Fibroblast of lung (primary cell): ENCODE data around the gene VEPH1. TPM values are rescaled to one million over a fixed set of nuclear protein-coding genes. Genes with fewer than 3 reads are reported as not detected.

Experiments used
- DNase-seq, 2 donors: peaks; one replicate each; pipeline versions ENCODE4 v3.0.0 to v3.0.0-alpha.2; 2010; ENCODE audit warnings: low read depth in 2 of 2
- H2AFZ ChIP-seq: 2 replicates; pipeline ENCODE4 v1.5.1; 2012; ENCODE audit warnings: low read length, control low read depth, inconsistent platforms
- H3K27ac ChIP-seq: 2 replicates; pipeline ENCODE4 v1.5.1; 2011; ENCODE audit warnings: low read length, control low read depth; ENCODE audit not compliant: insufficient read depth
- H3K27me3 ChIP-seq: 2 replicates; pipeline ENCODE4 v1.5.1; 2011; ENCODE audit warnings: mild to moderate bottlenecking, low read length; ENCODE audit not compliant: control insufficient read depth, insufficient read depth
- H3K36me3 ChIP-seq: 2 replicates; pipeline ENCODE4 v1.5.1; 2011; ENCODE audit warnings: low read length; ENCODE audit not compliant: control insufficient read depth, insufficient read depth
- H3K4me1 ChIP-seq: 2 replicates; pipeline ENCODE4 v1.5.1; 2011; ENCODE audit warnings: low read length; ENCODE audit not compliant: control insufficient read depth, insufficient read depth; ENCODE audit errors: extremely low read depth
- H3K4me2 ChIP-seq: 2 replicates; pipeline ENCODE4 v1.5.1; 2011; ENCODE audit warnings: low read length, control low read depth; ENCODE audit not compliant: insufficient read depth; ENCODE audit errors: extremely low read depth
- H3K4me3 ChIP-seq, 4 experiments: fragments of 200-600 bp in 1 of 4; sonication (generic) in 1 of 4; replicated peaks in 1 of 4; 2 replicates each; pipeline ENCODE4 v1.5.1; 2011 to 2016; ENCODE audit warnings: low read length in 4 of 4, low read depth in 3 of 4, mild to moderate bottlenecking in 3 of 4, control low read depth in 2 of 4, inconsistent platforms in 1 of 4, mixed read lengths in 1 of 4; ENCODE audit not compliant: insufficient read depth in 1 of 4; ENCODE audit errors: control extremely low read depth in 1 of 4
- H3K79me2 ChIP-seq: 2 replicates; pipeline ENCODE4 v1.5.1; 2012; ENCODE audit warnings: mild to moderate bottlenecking, low read length, inconsistent platforms; ENCODE audit not compliant: control insufficient read depth, insufficient read depth
- H3K9ac ChIP-seq: 2 replicates; pipeline ENCODE4 v1.5.1; 2011; ENCODE audit warnings: mild to moderate bottlenecking, low read length, control low read depth; ENCODE audit not compliant: insufficient read depth
- H3K9me3 ChIP-seq: 2 replicates; pipeline ENCODE4 v1.5.1; 2012; ENCODE audit warnings: low read depth, low read length; ENCODE audit not compliant: control insufficient read depth, insufficient read depth
- H4K20me1 ChIP-seq: 2 replicates; pipeline ENCODE4 v1.5.1; 2011; ENCODE audit warnings: low read length; ENCODE audit not compliant: control insufficient read depth, insufficient read depth; ENCODE audit errors: extremely low read depth
- EZH2 ChIP-seq: IDR thresholded peaks from 2 replicates; pipeline ENCODE4 v1.5.1; 2012; ENCODE audit warnings: low read length, control low read depth, mild to moderate bottlenecking; ENCODE audit errors: missing control alignments
- polyA plus RNA-seq, 2 donors: library from polyadenylated mRNA; depleted of rRNA in 1 of 2; stranded (reverse) in 1 of 2; unstranded in 1 of 2; fragments of >200 nt; gene quantifications; 2 replicates each; pipeline ENCODE4 v1.2.1, GENCODE V29; 2011 to 2012; ENCODE audit warnings: missing spikeins in 1 of 2
- total RNA-seq: library from RNA; depleted of rRNA; stranded (reverse); fragments of >200 nt; gene quantifications from 2 replicates; pipeline ENCODE4 v1.2.1, GENCODE V29; 2014
- TF ChIP-seq, protein P1 (sequence below), 2 donors: IDR thresholded peaks in 1 of 2; conservative IDR thresholded peaks in 1 of 2; 1 replicate in 1 of 2; 2 replicates in 1 of 2; pipeline ENCODE4 v1.5.1; 2011 to 2012; ENCODE audit warnings: low read length in 2 of 2, control low read depth in 1 of 2, inconsistent platforms in 1 of 2, low read depth in 1 of 2, mild to moderate bottlenecking in 1 of 2

VEPH1 gene
- total and polyA plus RNA-seq, 2 donors (not counting 1 experiment from before 2014, with no cell fraction given): 13.1 to 34.7 TPM

GRCh38 chr3:157274644-157275137, 228.5 kb downstream of the VEPH1 start:
- TF ChIP-seq, protein P1, sequence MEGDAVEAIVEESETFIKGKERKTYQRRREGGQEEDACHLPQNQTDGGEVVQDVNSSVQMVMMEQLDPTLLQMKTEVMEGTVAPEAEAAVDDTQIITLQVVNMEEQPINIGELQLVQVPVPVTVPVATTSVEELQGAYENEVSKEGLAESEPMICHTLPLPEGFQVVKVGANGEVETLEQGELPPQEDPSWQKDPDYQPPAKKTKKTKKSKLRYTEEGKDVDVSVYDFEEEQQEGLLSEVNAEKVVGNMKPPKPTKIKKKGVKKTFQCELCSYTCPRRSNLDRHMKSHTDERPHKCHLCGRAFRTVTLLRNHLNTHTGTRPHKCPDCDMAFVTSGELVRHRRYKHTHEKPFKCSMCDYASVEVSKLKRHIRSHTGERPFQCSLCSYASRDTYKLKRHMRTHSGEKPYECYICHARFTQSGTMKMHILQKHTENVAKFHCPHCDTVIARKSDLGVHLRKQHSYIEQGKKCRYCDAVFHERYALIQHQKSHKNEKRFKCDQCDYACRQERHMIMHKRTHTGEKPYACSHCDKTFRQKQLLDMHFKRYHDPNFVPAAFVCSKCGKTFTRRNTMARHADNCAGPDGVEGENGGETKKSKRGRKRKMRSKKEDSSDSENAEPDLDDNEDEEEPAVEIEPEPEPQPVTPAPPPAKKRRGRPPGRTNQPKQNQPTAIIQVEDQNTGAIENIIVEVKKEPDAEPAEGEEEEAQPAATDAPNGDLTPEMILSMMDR (conservative IDR thresholded peaks at IDR 0.05 in 1 of 2, IDR thresholded peaks at IDR 0.05 in 1 of 2; ENCODE audit: low read depth in 1 of 2, low read length in 2 of 2): no peak
- no peak for TF ChIP-seq EZH2
- H3K27ac ChIP-seq: no peak overlapping the region

DNA sequence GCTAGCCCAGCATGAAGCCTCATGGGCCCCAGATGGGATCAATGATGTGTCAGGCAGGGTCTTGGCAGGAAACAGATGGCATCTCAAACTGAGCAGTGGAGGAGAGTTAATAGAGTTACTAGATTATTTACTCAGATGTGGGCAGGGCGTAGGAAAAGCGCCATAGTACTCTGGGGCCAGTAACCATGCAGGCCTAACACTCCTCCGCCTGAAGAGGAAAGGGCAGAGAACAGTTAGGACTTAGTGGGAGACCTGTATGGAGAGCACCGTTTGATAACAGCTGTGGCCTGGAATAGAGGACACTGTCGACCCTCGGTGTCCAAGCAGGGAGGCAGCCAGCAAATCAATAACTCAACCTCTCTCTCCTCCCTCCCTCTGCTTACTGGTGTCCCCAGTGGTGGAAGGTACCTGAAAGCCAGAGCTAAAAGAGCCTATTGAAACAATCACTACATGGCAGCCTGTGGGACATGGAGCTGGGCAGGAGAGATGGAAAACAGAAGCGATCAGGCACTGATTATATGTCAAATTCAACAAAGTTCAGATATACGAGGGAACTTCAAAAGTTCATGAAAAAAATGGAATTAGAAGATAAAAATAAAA, 231.8 kb downstream of the VEPH1 start:
- H3K9me3 ChIP-seq: no peaks in the 10 kb centered on the region
- no peaks in the 10 kb centered on the region for H4K20me1 ChIP-seq
- no peak overlapping the region for H3K27ac ChIP-seq
- H2AFZ ChIP-seq: no peak overlapping the region
- H3K4me3 ChIP-seq: no peak overlapping the region
- H3K4me2 ChIP-seq: no peak overlapping the region
- H3K36me3 ChIP-seq: no peaks in the 10 kb centered on the region
- no peaks in the 10 kb centered on the region for H3K4me1 ChIP-seq
- H3K27me3 ChIP-seq: no peaks in the 10 kb centered on the region
- no peaks in the 10 kb centered on the region for H3K79me2 ChIP-seq
- DNase-seq: no peak
- no peak overlapping the region for H3K9ac ChIP-seq
- TF ChIP-seq EZH2: no peak
- TF ChIP-seq, protein P1 (conservative IDR thresholded peaks at IDR 0.05 in 1 of 2, IDR thresholded peaks at IDR 0.05 in 1 of 2; ENCODE audit: low read depth in 1 of 2, low read length in 2 of 2): no peak

More at GRCh38 chr3:157274644-157275137, 228.5 kb downstream of the VEPH1 start:
- H3K27me3 ChIP-seq: no peaks in the 10 kb centered on the region
- H3K79me2 ChIP-seq: no peaks in the 10 kb centered on the region
- H3K36me3 ChIP-seq: no peaks in the 10 kb centered on the region
- no peak for DNase-seq
- H3K9me3 ChIP-seq: no peaks in the 10 kb centered on the region
- no peaks in the 10 kb centered on the region for H3K4me1 ChIP-seq
- no peak overlapping the region for H3K4me3 ChIP-seq
- H2AFZ ChIP-seq: no peak overlapping the region
- H3K4me2 ChIP-seq: no peak overlapping the region
- H3K9ac ChIP-seq: no peak overlapping the region
- no peaks in the 10 kb centered on the region for H4K20me1 ChIP-seq

- Histone ChIP-seq H3K4me1 (no peaks in the 10 kb centered on the region), H4K20me1 (no peaks in the 10 kb centered on the region), H3K36me3 (no peaks in the 10 kb centered on the region), H3K79me2 (no peaks in the 10 kb centered on the region), H3K4me2 (no peak overlapping the region), H3K4me3 (no peak overlapping the region), H3K9ac (no peak overlapping the region), H2AFZ (no peak overlapping the region), H3K27me3 (no peaks in the 10 kb centered on the region), H3K27ac (no peak overlapping the region), H3K9me3 (no peaks in the 10 kb centered on the region)
- TF ChIP-seq, protein P1 (conservative IDR thresholded peaks at IDR 0.05 in 1 of 2, IDR thresholded peaks at IDR 0.05 in 1 of 2; ENCODE audit: low read depth in 1 of 2, low read length in 2 of 2): no peak
- no peak for TF ChIP-seq EZH2
- no peak for DNase-seq
These were observed 235.2 kb downstream of the VEPH1 start for GRCh38 chr3:157268026-157268425.
